OCI-M2 (cell line): ENCODE results near the gene IP6K3.

Experiments used
- DNase-seq: peaks from one replicate; lab custom pipeline; 2025; ENCODE audit not compliant: unreplicated experiment; lab: John Stamatoyannopoulos, UW

The IP6K3 gene

GRCh38 chr6:33740794-33741193 lies 5.9 kb downstream of the IP6K3 start:
- no peak for DNase-seq

- no peak for DNase-seq
Observed at GRCh38 chr6:33740204-33740608, 6.5 kb downstream of the IP6K3 start.

- no peak for DNase-seq
Observed at GRCh38 chr6:33739571-33739970, 7.1 kb downstream of the IP6K3 start.

GRCh38 chr6:33738879-33739278 lies 7.8 kb downstream of the IP6K3 start:
- DNase-seq, result no peak

GRCh38 chr6:33738153-33738552 lies 8.6 kb downstream of the IP6K3 start:
- DNase-seq, result no peak

- no peak for DNase-seq
Observed at GRCh38 chr6:33737267-33738026, 9.3 kb downstream of the IP6K3 start.

GRCh38 chr6:33735216-33735615 lies 11.5 kb downstream of the IP6K3 start:
- DNase-seq, result no peak

- DNase-seq, result no peak
Observed at GRCh38 chr6:33733709-33734007, 13.0 kb downstream of the IP6K3 start.

GRCh38 chr6:33732817-33733708 lies 13.6 kb downstream of the IP6K3 start:
- DNase-seq, result no peak

- no peak for DNase-seq
Observed at GRCh38 chr6:33732385-33732784, 14.3 kb downstream of the IP6K3 start.

- DNase-seq, result no peak
Observed at GRCh38 chr6:33731751-33732282, 14.9 kb downstream of the IP6K3 start.

GRCh38 chr6:33731035-33731434 lies 15.7 kb downstream of the IP6K3 start:
- DNase-seq, result no peak

- no peak for DNase-seq
Observed at GRCh38 chr6:33730611-33731010, 16.1 kb downstream of the IP6K3 start.

GRCh38 chr6:33729059-33729458 lies 17.6 kb downstream of the IP6K3 start:
- no peak for DNase-seq

GRCh38 chr6:33728438-33728837 lies 18.3 kb downstream of the IP6K3 start:
- no peak for DNase-seq

GRCh38 chr6:33727932-33728331 lies 18.8 kb downstream of the IP6K3 start:
- DNase-seq, result no peak

GRCh38 chr6:33727126-33727525 lies 19.6 kb downstream of the IP6K3 start:
- DNase-seq, result no peak

- no peak for DNase-seq
Observed at GRCh38 chr6:33726696-33727095, 20.0 kb downstream of the IP6K3 start.

GRCh38 chr6:33725891-33726673 lies 20.6 kb downstream of the IP6K3 start:
- DNase-seq, result no peak

- DNase-seq, result no peak
Observed at GRCh38 chr6:33725222-33725621, 21.5 kb downstream of the IP6K3 start.
